ENCODE data around the gene HCFC2. TPM values are rescaled to one million over a fixed set of nuclear protein-coding genes. Genes with fewer than 3 reads are reported as not detected.

Gene HCFC2
- total RNA-seq, 1 experiment from 2014 or later = 10.3 TPM

DNA sequence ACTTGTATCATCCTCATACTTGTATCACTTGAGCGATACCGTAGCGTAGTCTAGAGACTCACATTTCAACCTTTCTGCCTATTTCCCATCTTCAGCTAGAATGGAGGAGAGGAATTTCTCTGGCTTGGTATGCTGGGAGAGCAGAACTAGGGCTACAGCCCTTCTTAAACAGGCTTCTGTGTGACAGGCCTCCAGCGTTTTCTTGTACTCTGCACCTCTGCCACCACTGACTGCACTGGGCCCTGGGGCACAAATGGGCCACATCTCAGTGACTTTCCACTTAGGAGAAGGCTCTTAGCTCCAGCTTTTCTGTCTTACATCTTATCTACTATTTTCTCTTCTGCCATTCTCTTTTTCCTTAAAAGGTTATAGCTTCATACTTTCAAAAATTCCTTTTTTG lies 26.8 kb downstream of the HCFC2 start:
- peak overlapping the region; percentile 31 for H3K27ac Mint-ChIP-seq (ENCODE audit: low read depth, unreplicated experiment)
- H3K27me3 Mint-ChIP-seq (ENCODE audit: insufficient read depth, unreplicated experiment) = no peaks in the 10 kb centered on the region
- H3K9me3 Mint-ChIP-seq (ENCODE audit: unreplicated experiment) = no peaks in the 10 kb centered on the region
- ChIA-PET CTCF (interaction anchor here (1.0 to 2.9 kb wide), 2 partner anchors 18 to 23 kb away, joined by 4 to 17 read pairs; no protein-coding TSS in a partner anchor), POLR2A (no interaction called here)
- H3K4me1 Mint-ChIP-seq (ENCODE audit: insufficient read depth, unreplicated experiment) = no peaks in the 10 kb centered on the region
- no peak overlapping the region for H3K4me3 Mint-ChIP-seq (ENCODE audit: unreplicated experiment)
- TF ChIP-seq, protein P1, sequence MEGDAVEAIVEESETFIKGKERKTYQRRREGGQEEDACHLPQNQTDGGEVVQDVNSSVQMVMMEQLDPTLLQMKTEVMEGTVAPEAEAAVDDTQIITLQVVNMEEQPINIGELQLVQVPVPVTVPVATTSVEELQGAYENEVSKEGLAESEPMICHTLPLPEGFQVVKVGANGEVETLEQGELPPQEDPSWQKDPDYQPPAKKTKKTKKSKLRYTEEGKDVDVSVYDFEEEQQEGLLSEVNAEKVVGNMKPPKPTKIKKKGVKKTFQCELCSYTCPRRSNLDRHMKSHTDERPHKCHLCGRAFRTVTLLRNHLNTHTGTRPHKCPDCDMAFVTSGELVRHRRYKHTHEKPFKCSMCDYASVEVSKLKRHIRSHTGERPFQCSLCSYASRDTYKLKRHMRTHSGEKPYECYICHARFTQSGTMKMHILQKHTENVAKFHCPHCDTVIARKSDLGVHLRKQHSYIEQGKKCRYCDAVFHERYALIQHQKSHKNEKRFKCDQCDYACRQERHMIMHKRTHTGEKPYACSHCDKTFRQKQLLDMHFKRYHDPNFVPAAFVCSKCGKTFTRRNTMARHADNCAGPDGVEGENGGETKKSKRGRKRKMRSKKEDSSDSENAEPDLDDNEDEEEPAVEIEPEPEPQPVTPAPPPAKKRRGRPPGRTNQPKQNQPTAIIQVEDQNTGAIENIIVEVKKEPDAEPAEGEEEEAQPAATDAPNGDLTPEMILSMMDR (IDR thresholded peaks at IDR 0.05; ENCODE audit: unreplicated experiment) = no peak
- no peak for DNase-seq (ENCODE audit: unreplicated experiment)
- peaks cover 72% of the 10 kb centered on the region for H3K36me3 Mint-ChIP-seq (ENCODE audit: insufficient read depth, unreplicated experiment)
- no TSS peak for BruUV-seq (replicated peaks)
- intact Hi-C loops (cut with micrococcal nuclease) = no loop called here

DNA sequence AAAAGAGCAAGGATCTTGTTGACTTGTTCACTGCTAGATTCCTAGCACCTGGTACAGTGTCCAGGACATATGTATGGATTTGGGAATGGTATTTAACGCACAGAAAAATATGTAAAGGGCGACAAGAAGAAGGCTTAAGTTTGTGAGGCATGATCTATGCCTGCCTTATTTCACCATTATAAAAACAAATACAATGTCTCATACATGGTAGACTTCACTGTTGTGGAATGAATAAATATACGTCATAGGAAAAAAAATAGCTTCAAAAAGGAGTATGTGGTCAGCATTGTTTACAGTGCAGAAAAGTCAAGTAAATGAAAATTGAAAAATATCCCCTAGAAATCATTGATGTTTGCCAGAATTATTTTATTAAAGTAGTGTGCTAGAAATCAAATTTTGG lies 30.0 kb downstream of the HCFC2 start:
- H3K27me3 Mint-ChIP-seq (ENCODE audit: insufficient read depth, unreplicated experiment) = no peaks in the 10 kb centered on the region
- no peak overlapping the region for H3K27ac Mint-ChIP-seq (ENCODE audit: low read depth, unreplicated experiment)
- ChIA-PET POLR2A (no interaction called here), CTCF (interaction anchor here (1.0 kb wide), 1 partner anchor 15 kb away, joined by 4 read pairs; no protein-coding TSS in a partner anchor)
- H3K36me3 Mint-ChIP-seq (ENCODE audit: insufficient read depth, unreplicated experiment) = peaks cover 70% of the 10 kb centered on the region
- H3K9me3 Mint-ChIP-seq (ENCODE audit: unreplicated experiment) = no peaks in the 10 kb centered on the region
- no TSS peak for BruUV-seq (replicated peaks)
- intact Hi-C loops (cut with micrococcal nuclease) = no loop called here
- TF ChIP-seq, protein P1 (IDR thresholded peaks at IDR 0.05; ENCODE audit: unreplicated experiment) = no peak
- no peak overlapping the region for H3K4me3 Mint-ChIP-seq (ENCODE audit: unreplicated experiment)
- H3K4me1 Mint-ChIP-seq (ENCODE audit: insufficient read depth, unreplicated experiment) = no peaks in the 10 kb centered on the region
- no peak for DNase-seq (ENCODE audit: unreplicated experiment)

GRCh38 chr12:104095289-104095688 lies 31.0 kb downstream of the HCFC2 start:
- peaks cover 71% of the 10 kb centered on the region for H3K36me3 Mint-ChIP-seq (ENCODE audit: insufficient read depth, unreplicated experiment)
- no peaks in the 10 kb centered on the region for H3K4me1 Mint-ChIP-seq (ENCODE audit: insufficient read depth, unreplicated experiment)
- intact Hi-C loops (cut with micrococcal nuclease) = no loop called here
- H3K4me3 Mint-ChIP-seq (ENCODE audit: unreplicated experiment) = no peak overlapping the region
- no TSS peak for BruUV-seq (replicated peaks)
- POLR2A ChIA-PET = no interaction called here
- DNase-seq (ENCODE audit: unreplicated experiment) = no peak
- H3K9me3 Mint-ChIP-seq (ENCODE audit: unreplicated experiment) = no peaks in the 10 kb centered on the region
- no peak overlapping the region for H3K27ac Mint-ChIP-seq (ENCODE audit: low read depth, unreplicated experiment)
- H3K27me3 Mint-ChIP-seq (ENCODE audit: insufficient read depth, unreplicated experiment) = no peaks in the 10 kb centered on the region
- CTCF ChIA-PET = interaction anchor here (7.0 kb wide), 1 partner anchor 14 kb away, joined by 82 read pairs; no protein-coding TSS in a partner anchor
- TF ChIP-seq, protein P1 (IDR thresholded peaks at IDR 0.05; ENCODE audit: unreplicated experiment) = no peak

GRCh38 chr12:104097954-104098353 lies 33.6 kb downstream of the HCFC2 start:
- CTCF ChIA-PET = interaction anchor here (0.7 to 7.0 kb wide), 3 partner anchors 9 to 146 kb away, joined by 3 to 82 read pairs (median 4); no protein-coding TSS in a partner anchor
- POLR2A ChIA-PET = no interaction called here
- DNase-seq (ENCODE audit: unreplicated experiment) = no peak
- intact Hi-C loops (cut with micrococcal nuclease) = no loop called here
- Mint-ChIP-seq H3K4me3 (ENCODE audit: unreplicated experiment) (no peak overlapping the region), H3K9me3 (ENCODE audit: unreplicated experiment) (no peaks in the 10 kb centered on the region), H3K36me3 (ENCODE audit: insufficient read depth, unreplicated experiment) (peaks cover 80% of the 10 kb centered on the region), H3K27me3 (ENCODE audit: insufficient read depth, unreplicated experiment) (no peaks in the 10 kb centered on the region), H3K4me1 (ENCODE audit: insufficient read depth, unreplicated experiment) (no peaks in the 10 kb centered on the region), H3K27ac (ENCODE audit: low read depth, unreplicated experiment) (no peak overlapping the region)
- TF ChIP-seq, protein P1 (IDR thresholded peaks at IDR 0.05; ENCODE audit: unreplicated experiment) = no peak
- BruUV-seq (replicated peaks) = no TSS peak

Measured in MCF 10A (cell line).